ENCODE measurements around the gene HERC4. TPM values are rescaled to one million over a fixed set of nuclear protein-coding genes. Genes with fewer than 3 reads are reported as not detected.

Gene HERC4
- total RNA-seq = 10 to 100 TPM; 42.2 to 45.0 TPM

- intact Hi-C loops (cut with micrococcal nuclease) = loop anchor here (1.0 to 5.0 kb wide), 8 partner anchors 32 to 826 kb away; partner anchors contain the start of genes CCAR1, DDX50, SIRT1 and SLC25A16
- Mint-ChIP-seq H3K27ac (peak within 1 kb of the TSS; percentile 91), H3K9me3 (no peaks in the 10 kb centered on the region), H3K4me1 (ENCODE audit: low read depth) (peaks cover 33% of the 10 kb centered on the region), H3K27me3 (ENCODE audit: low read depth) (no peaks in the 10 kb centered on the region), H3K36me3 (ENCODE audit: low read depth) (peaks cover 7% of the 10 kb centered on the region), H3K4me3 (peak within 1 kb of the TSS; percentile 97)
- CTCF ChIA-PET = interaction anchor here (0.6 kb wide), 1 partner anchor 171 kb away, joined by 6 read pairs; no protein-coding TSS in a partner anchor
- peak; percentile 92 for DNase-seq
Observed at GRCh38 chr10:68074775-68075549, at the start of gene HERC4. HERC4 (minus strand) TSS chr10:68075283; CDS start chr10:68073108, 2,175 bp downstream.

DNA sequence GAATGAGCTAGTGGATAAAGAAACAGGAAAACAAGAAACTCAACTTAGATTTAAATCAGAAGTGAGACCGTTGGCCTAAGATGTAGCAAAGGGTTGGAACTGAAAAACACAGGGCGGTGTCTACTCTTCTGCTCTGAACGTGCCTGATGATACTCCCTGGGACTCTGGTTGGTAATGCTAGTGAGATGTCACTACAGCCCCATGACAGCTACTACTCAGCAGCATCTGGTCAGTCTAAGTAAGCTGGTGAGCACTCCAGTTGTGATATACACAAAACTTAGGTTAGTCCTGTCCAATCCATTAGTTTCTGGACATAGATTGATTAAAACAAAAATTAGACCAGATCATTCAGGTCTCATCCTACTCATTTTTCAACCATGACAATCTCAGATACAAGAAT is 49.6 kb upstream of the HERC4 start:
- Mint-ChIP-seq H3K4me3 (no peak overlapping the region), H3K4me1 (ENCODE audit: low read depth) (no peaks in the 10 kb centered on the region), H3K27ac (no peak overlapping the region), H3K9me3 (no peaks in the 10 kb centered on the region), H3K36me3 (ENCODE audit: low read depth) (no peaks in the 10 kb centered on the region), H3K27me3 (ENCODE audit: low read depth) (no peaks in the 10 kb centered on the region)
- intact Hi-C loops (cut with micrococcal nuclease) = no loop called here
- CTCF ChIA-PET = no interaction called here
- DNase-seq = no peak

- H3K27me3 Mint-ChIP-seq (ENCODE audit: low read depth) = peaks cover 3% of the 10 kb centered on the region
- H3K9me3 Mint-ChIP-seq = no peaks in the 10 kb centered on the region
- H3K27ac Mint-ChIP-seq = no peak overlapping the region
- CTCF ChIA-PET = no interaction called here
- intact Hi-C loops (cut with micrococcal nuclease) = no loop called here
- H3K4me1 Mint-ChIP-seq (ENCODE audit: low read depth) = peaks cover 1% of the 10 kb centered on the region
- no peaks in the 10 kb centered on the region for H3K36me3 Mint-ChIP-seq (ENCODE audit: low read depth)
- DNase-seq = no peak
- no peak overlapping the region for H3K4me3 Mint-ChIP-seq
Observed at GRCh38 chr10:68121852-68122251, 46.8 kb upstream of the HERC4 start.

GRCh38 chr10:68121020-68121743 is 46.1 kb upstream of the HERC4 start:
- H3K4me1 Mint-ChIP-seq (ENCODE audit: low read depth) = peaks cover 1% of the 10 kb centered on the region
- H3K36me3 Mint-ChIP-seq (ENCODE audit: low read depth) = no peaks in the 10 kb centered on the region
- CTCF ChIA-PET = interaction anchor here (1.2 kb wide), 1 partner anchor 35 kb away, joined by 9 read pairs; no protein-coding TSS in a partner anchor
- intact Hi-C loops (cut with micrococcal nuclease) = no loop called here
- H3K4me3 Mint-ChIP-seq = no peak overlapping the region
- no peak overlapping the region for H3K27ac Mint-ChIP-seq
- no peak for DNase-seq
- peaks cover 3% of the 10 kb centered on the region for H3K27me3 Mint-ChIP-seq (ENCODE audit: low read depth)
- H3K9me3 Mint-ChIP-seq = no peaks in the 10 kb centered on the region

DNA sequence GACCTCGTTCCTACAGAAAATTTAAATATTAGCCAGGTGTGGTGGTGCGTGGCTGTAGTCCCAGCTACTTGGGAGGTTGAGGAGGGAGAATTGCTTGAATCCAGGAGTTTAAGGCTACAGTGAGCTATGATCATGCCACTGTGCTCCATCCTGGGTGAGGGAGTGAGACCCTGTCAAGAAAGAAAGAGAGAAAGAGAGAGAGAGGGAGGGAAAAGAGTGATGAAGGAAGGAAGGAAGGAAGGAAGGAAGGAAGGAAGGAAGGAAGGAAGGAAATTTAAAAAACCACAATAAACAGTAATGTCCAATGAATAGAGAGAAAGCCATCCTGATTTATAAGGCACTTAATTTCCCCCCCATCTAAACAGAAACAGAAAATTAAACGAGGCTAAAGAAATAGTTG is 43.6 kb upstream of the HERC4 start:
- H3K27ac Mint-ChIP-seq = no peak overlapping the region
- no peaks in the 10 kb centered on the region for H3K9me3 Mint-ChIP-seq
- H3K36me3 Mint-ChIP-seq (ENCODE audit: low read depth) = no peaks in the 10 kb centered on the region
- CTCF ChIA-PET = interaction anchor here (0.7 kb wide), 1 partner anchor 169 kb away, joined by 3 read pairs; no protein-coding TSS in a partner anchor
- H3K4me1 Mint-ChIP-seq (ENCODE audit: low read depth) = peaks cover 1% of the 10 kb centered on the region
- no peak overlapping the region for H3K4me3 Mint-ChIP-seq
- DNase-seq = no peak
- peaks cover 6% of the 10 kb centered on the region for H3K27me3 Mint-ChIP-seq (ENCODE audit: low read depth)
- intact Hi-C loops (cut with micrococcal nuclease) = no loop called here

DNA sequence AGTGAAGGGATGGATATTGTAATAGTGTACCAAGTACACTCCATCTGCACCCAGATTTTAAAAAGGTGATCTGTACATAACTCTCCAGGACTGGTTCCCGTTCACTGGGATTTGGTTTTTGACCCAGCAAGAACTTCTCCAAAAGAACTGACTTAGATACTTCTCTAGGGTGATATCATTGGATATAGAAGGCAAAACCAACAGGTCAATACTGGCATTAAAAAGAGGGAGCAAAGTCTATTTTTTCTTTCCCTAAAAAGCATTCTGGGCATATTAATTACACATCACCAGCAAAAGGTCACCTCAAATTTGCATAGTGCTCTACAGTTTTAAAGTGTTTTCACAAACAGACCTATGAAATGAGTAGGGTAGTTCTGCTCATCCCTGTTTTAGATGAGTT is 37.8 kb upstream of the HERC4 start:
- Mint-ChIP-seq H3K27me3 (ENCODE audit: low read depth) (peaks cover 6% of the 10 kb centered on the region), H3K4me3 (no peak overlapping the region), H3K4me1 (ENCODE audit: low read depth) (no peaks in the 10 kb centered on the region), H3K27ac (no peak overlapping the region), H3K9me3 (no peaks in the 10 kb centered on the region), H3K36me3 (ENCODE audit: low read depth) (no peaks in the 10 kb centered on the region)
- no peak for DNase-seq
- CTCF ChIA-PET = interaction anchor here (0.6 to 1.9 kb wide), 3 partner anchors 44 to 235 kb away, joined by 4 read pairs; no protein-coding TSS in a partner anchor
- intact Hi-C loops (cut with micrococcal nuclease) = no loop called here

DNA sequence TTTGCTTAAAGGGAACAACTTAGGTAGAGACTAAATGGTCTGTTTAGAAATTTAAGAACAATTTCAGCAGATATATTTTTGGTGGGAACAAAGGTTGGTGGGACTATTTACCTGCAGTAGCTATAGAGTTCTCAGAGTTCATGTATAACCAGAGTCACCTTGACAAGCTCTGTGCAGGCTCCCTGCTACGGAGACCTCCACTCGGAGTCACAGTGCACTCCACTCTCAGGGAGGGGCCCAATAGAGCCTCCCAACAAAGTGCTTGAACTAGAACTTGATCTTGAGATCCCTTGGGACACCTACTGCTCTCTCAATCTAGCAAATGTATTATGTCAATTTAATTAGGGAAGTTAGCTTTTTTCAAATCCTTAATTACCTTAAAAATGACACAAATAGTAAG is 36.5 kb upstream of the HERC4 start:
- H3K36me3 Mint-ChIP-seq (ENCODE audit: low read depth) = no peaks in the 10 kb centered on the region
- DNase-seq = no peak
- H3K4me1 Mint-ChIP-seq (ENCODE audit: low read depth) = no peaks in the 10 kb centered on the region
- CTCF ChIA-PET = interaction anchor here (0.7 kb wide), 2 partner anchors 45 to 131 kb away, joined by 3 to 4 read pairs; no protein-coding TSS in a partner anchor
- no peaks in the 10 kb centered on the region for H3K9me3 Mint-ChIP-seq
- intact Hi-C loops (cut with micrococcal nuclease) = no loop called here
- H3K4me3 Mint-ChIP-seq = no peak overlapping the region
- H3K27me3 Mint-ChIP-seq (ENCODE audit: low read depth) = peaks cover 6% of the 10 kb centered on the region
- no peak overlapping the region for H3K27ac Mint-ChIP-seq

- Mint-ChIP-seq H3K27ac (no peak overlapping the region), H3K4me3 (no peak overlapping the region), H3K4me1 (ENCODE audit: low read depth) (no peaks in the 10 kb centered on the region), H3K36me3 (ENCODE audit: low read depth) (no peaks in the 10 kb centered on the region), H3K9me3 (no peaks in the 10 kb centered on the region), H3K27me3 (ENCODE audit: low read depth) (peaks cover 3% of the 10 kb centered on the region)
- DNase-seq = no peak
- intact Hi-C loops (cut with micrococcal nuclease) = no loop called here
- CTCF ChIA-PET = interaction anchor here (2.0 kb wide), 1 partner anchor 46 kb away, joined by 7 read pairs; no protein-coding TSS in a partner anchor
Observed at GRCh38 chr10:68110027-68110426, 34.9 kb upstream of the HERC4 start.

GRCh38 chr10:68109331-68109730 is 34.2 kb upstream of the HERC4 start, which contains the start of gene MYPN:
MYPN (plus strand) TSS chr10:68109488; CDS start chr10:68121439, 11,951 bp downstream.
- intact Hi-C loops (cut with micrococcal nuclease) = no loop called here
- Mint-ChIP-seq H3K4me3 (no peak within 1 kb of the TSS), H3K4me1 (ENCODE audit: low read depth) (no peaks in the 10 kb centered on the region), H3K9me3 (no peaks in the 10 kb centered on the region), H3K27me3 (ENCODE audit: low read depth) (peaks cover 3% of the 10 kb centered on the region), H3K27ac (no peak within 1 kb of the TSS), H3K36me3 (ENCODE audit: low read depth) (no peaks in the 10 kb centered on the region)
- no peak for DNase-seq
- CTCF ChIA-PET = interaction anchor here (0.8 to 2.0 kb wide), 2 partner anchors 47 to 192 kb away, joined by 3 to 7 read pairs; no protein-coding TSS in a partner anchor

- no peak overlapping the region for H3K4me3 Mint-ChIP-seq
- H3K27me3 Mint-ChIP-seq (ENCODE audit: low read depth) = peaks cover 3% of the 10 kb centered on the region
- no peak for DNase-seq
- no peaks in the 10 kb centered on the region for H3K9me3 Mint-ChIP-seq
- H3K4me1 Mint-ChIP-seq (ENCODE audit: low read depth) = no peaks in the 10 kb centered on the region
- H3K27ac Mint-ChIP-seq = no peak overlapping the region
- intact Hi-C loops (cut with micrococcal nuclease) = no loop called here
- CTCF ChIA-PET = interaction anchor here (0.8 to 2.0 kb wide), 2 partner anchors 48 to 193 kb away, joined by 3 to 7 read pairs; no protein-coding TSS in a partner anchor
- H3K36me3 Mint-ChIP-seq (ENCODE audit: low read depth) = no peaks in the 10 kb centered on the region
Observed at GRCh38 chr10:68108653-68109052, 33.6 kb upstream of the HERC4 start.

DNA sequence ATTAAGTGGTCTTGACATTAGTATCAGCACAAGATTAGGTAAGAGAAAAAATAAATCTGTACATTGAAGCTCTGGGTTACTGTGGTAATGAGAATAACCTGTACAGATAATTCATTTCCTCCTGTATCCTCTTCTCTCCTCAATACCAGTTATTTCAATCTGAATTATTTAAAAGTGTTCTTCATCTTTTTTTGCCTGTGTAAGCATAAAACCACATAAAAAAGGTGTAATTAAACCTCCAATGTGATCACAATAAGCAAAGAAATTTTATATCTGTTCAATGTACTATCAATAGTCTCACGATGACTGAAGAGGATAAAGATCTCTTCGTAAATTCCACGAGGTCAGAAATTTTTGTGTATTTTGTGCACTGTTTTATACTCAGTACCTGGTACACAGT is 33.0 kb upstream of the HERC4 start:
- Mint-ChIP-seq H3K4me3 (no peak overlapping the region), H3K36me3 (ENCODE audit: low read depth) (no peaks in the 10 kb centered on the region), H3K27me3 (ENCODE audit: low read depth) (peaks cover 3% of the 10 kb centered on the region), H3K9me3 (no peaks in the 10 kb centered on the region), H3K4me1 (ENCODE audit: low read depth) (no peaks in the 10 kb centered on the region), H3K27ac (no peak overlapping the region)
- intact Hi-C loops (cut with micrococcal nuclease) = no loop called here
- CTCF ChIA-PET = no interaction called here
- DNase-seq = no peak

DNA sequence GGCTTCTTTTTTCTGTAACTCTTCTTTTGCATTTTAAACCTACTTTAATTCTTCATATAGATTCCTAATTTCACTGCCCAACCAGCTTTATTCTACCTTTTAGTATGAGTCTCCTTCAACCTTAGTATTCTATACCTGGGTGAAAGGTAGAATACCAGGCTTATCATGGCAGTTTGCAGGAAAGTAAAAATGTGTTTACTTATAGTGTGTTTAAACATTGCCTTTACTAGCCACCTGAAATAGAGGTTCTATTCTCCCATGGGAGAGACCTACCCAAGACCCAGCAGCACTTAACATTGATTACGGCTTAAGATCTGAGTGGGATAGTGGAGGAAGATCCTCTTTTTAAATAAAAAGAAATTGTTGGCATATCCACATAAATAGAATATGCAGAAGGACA is 32.6 kb upstream of the HERC4 start:
- Mint-ChIP-seq H3K27me3 (ENCODE audit: low read depth) (peaks cover 3% of the 10 kb centered on the region), H3K36me3 (ENCODE audit: low read depth) (no peaks in the 10 kb centered on the region), H3K4me3 (no peak overlapping the region), H3K4me1 (ENCODE audit: low read depth) (no peaks in the 10 kb centered on the region), H3K9me3 (no peaks in the 10 kb centered on the region), H3K27ac (no peak overlapping the region)
- intact Hi-C loops (cut with micrococcal nuclease) = no loop called here
- DNase-seq = no peak
- CTCF ChIA-PET = no interaction called here
